SKM-1 (cell line): ENCODE data around the gene TAC1.
"Not testable (repeated sequence)": the region's sequence is repeated elsewhere in the genome, so short reads cannot be mapped to it uniquely, and the experiment has no call there.

ENCODE experiments used
- DNase-seq: peaks from one replicate; lab custom pipeline; 2025; ENCODE audit not compliant: unreplicated experiment; lab: John Stamatoyannopoulos, UW

The TAC1 gene, protein sequence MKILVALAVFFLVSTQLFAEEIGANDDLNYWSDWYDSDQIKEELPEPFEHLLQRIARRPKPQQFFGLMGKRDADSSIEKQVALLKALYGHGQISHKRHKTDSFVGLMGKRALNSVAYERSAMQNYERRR

DNA sequence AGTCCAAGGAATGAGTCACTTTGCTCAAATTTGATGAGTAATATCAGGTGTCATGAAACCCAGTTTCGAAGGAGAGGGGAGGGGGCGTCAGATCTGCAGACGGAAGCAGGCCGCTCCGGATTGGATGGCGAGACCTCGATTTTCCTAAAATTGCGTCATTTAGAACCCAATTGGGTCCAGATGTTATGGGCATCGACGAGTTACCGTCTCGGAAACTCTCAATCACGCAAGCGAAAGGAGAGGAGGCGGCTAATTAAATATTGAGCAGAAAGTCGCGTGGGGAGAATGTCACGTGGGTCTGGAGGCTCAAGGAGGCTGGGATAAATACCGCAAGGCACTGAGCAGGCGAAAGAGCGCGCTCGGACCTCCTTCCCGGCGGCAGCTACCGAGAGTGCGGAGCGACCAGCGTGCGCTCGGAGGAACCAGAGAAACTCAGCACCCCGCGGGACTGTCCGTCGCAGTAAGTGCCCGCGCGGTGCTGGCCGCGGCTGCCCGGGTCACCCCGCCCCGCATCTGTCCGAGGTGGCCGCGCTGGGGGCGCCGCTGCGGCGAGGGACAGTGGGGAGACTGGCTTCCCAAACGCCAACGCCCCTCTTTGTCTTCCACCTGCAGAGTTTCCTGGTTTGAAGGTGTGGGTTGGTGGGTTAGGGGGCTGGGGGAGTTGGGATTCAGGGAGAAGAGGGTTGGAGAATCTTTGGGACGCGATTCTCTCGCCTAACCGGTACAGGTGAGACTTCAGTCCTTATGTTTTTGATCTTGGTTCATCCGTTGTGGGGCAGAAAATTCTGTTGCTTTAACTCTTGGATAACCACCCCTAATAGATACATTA lies at the start of gene TAC1:
Gene TAC1, plus strand, starts transcription at position 351 of the 829 bp plus-strand sequence. CDS start 527 bp downstream, outside the sequence.
- no peak for DNase-seq

DNA sequence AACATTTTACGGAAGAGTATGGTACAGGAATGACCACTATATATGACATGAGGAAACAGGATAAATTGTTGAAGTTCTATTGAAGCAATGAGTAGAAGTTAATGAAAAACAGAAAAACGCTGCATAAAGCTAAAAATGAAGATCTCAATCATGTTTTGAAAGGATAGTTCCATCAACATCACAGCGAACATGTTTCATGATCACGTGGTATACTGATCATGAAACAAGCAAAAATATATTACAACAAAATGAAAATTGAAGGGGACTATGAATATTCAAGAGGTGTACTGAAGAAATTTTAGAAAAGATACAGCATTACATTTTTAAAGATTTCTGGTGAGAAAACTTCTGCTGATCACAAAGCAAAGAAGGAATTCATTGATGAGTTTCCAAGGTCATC lies 45.9 kb upstream of the TAC1 start:
- no peak for DNase-seq

DNA sequence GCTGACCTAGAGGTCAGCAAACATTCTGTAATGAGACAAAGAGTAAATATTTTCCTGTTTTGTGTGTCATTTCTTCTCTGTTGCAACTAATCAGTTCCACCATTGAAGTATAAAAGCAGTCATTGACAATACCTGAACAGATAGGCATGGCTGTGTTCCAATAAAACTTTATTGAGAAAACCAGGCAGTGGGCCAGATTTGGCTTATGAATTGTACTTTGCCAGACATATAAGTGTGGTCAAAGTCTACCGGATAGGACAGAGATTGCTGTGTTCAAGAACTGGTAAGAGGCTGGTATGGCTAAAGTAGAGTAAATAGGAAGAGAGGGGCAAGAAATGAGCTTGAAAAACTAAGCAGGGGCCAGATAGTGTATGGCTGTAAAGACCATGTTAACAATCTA lies 38.3 kb upstream of the TAC1 start:
- DNase-seq: no peak

DNA sequence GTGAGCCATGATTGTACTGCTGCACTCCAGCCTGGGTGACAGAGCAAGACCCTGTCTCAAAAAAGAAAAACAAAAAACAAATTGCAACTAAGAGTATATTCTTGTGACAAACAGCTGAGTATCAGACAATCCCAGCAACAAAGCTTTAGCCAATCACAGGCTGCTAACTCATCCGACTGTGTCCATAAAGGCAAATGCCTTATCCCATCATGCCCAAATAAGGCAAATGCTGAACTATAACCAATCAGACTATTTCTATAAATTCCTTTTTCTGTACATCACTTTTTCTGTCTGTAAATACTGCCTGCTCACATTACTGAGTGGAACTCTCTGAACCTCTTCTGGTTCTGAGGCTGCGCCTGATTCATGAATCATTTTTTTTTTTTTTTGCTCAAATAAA lies 37.5 kb upstream of the TAC1 start:
- no peak for DNase-seq

DNA sequence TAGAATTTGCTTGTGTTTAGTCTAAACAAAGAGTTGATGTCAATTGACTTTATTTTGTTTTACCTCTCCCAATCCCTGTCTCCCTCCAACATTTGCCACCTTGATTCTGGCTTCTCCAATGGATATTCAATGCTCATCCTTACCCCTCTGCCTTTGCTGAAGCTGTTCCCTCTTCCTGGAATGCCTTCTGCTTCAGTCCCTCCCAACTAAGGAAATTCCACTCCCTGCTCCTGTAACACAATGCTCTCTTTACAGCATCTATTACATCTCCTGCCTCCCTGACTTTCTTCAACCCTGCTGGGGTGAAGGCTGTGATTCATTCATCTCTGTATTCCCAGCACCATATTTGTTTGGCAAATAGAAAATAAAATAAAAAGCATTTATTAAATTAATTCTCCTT lies 34.5 kb upstream of the TAC1 start:
- DNase-seq: no peak

DNA sequence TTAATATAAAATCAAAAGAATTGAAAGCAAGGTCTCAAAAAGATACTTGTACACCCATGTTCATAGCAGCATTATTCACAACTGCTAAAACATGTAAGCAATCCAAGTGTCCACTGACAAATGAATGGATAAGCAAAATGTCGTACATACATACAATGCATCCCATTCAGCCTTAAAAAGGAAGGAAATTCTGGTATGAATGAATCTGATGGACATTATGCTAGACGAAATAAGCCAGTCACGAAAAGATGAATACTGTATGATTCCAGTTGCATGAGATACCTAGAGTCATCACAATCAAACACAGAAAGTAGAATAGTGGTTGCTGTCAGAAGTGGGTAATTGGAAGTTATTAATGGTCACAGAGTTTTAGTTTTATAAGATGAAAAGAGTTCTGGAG lies 9.5 kb upstream of the TAC1 start:
- DNase-seq: no peak

DNA sequence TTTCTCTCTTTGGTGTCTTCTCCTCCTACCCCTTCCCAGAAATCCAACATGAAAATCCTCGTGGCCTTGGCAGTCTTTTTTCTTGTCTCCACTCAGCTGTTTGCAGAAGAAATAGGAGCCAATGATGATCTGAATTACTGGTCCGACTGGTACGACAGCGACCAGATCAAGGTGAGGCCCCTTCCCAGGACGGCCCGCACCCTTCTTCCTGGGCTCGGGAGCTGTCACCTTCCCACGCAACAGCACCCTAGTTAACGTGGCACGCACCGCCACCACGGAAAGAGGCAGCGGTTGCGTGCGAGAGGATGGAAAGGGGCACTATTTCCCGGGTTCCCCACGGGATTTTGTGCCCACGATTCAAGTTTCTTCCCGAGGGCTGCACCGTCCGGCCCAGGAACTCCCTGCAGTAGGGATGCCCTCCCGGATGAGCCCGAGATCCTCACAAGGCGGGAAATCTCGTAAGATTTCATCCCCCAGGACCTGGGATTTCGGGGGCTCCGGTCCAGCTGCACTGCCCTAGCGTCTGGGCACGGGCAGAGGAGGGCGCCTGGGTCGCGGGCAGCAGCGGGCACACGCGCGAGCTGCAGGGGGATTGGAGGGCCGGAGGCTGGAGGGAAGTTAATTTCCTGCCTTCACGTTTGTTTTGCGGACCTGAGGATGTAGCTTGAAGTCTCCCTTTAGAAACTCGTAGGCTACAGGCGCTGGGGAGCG lies 834 bp downstream of the TAC1 start:
- no peak for DNase-seq

DNA sequence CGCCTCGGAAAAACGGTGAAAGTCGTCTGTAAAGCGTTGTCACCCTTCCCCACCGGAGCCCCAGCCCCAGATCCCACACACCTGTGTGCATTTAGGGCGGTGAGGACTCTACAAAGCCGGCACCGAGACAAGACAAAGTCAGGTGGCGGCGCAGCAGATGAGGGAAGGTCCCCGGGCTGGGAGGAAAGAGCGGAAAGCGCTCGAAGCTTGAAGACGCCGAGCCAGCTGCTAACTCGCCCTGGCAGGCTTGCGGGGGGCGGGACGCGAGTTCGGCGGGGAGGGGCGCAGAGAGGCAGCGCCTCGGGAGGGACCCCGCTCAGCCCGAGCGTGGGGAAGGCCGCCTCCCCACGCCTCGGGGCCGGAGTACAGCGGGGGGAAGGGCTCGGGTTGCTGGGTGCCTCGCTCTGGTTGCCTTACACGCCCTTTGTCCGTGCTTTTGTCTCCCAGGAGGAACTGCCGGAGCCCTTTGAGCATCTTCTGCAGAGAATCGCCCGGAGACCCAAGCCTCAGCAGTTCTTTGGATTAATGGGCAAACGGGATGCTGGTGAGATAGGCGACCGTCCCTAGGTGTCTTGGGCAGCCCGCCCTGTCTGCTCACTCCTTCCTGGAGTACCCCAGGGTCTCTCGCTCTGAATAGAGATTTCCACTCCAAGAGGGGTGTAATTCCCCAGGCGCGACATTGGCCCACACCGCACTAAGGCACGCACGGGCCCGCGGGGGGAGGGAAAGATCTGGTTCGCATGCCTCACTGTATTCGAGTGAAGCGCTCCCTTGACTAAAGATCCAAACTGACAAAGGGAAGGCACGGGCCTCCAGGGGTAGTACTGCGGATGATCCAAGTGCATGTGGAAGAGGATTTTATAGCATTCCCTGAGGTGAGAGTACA lies 1.6 kb downstream of the TAC1 start:
- no peak for DNase-seq

DNA sequence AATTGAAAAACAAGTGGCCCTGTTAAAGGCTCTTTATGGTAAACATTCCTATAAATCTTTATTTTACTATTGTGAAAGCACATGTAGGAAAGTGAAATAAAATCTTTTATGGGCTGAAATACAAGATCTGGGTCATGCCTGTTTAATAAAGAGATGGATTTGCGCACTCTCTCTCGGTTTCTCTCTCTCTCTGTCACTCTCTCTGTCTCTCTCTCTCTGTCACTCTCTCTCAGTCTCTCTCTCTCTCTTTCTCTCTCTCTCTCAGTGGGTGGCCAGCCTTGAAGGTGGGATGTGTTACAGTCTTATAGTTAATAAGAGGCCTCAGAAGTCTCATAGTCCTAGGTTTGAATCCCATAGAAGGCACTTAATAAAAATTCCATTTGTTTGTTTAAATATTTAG lies 2.4 kb downstream of the TAC1 start:
- DNase-seq: no peak

DNA sequence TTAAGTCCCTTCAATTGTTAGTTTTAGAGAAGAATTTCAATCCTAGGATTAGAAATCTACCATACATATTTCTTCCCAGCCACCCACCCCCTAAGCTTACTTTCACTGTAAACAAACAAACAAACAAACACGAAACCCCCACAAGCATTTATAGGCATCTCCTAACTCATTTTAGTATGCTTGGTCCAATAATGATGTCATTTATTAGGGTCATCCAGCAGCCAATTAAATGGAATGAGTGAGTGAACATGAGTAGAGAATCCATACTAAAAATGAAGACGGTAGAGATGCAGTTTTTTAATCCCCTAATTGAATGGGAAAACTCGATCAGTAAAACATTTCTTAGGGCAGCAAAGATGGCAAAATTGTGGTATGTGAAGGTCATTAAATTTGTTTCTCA lies 3.2 kb downstream of the TAC1 start:
- DNase-seq: no peak

DNA sequence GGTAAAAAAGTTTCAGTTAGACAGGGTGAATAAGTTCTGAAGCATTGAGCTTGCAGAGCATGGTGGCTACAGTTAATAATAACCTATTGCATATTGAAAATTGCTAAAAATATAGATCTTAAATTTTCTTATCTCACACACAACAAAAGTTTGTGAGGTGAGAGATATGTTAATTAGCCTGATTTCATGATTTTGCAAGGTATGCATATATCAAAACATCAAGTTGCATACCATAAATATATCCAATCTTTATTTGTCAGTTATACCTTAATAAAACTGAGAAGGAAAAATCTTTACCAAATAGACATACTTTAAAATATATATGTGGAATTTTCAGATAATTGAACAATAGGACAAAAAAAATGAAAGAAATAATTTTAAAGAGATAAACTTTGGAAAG lies 16.6 kb downstream of the TAC1 start:
- DNase-seq: no peak

DNA sequence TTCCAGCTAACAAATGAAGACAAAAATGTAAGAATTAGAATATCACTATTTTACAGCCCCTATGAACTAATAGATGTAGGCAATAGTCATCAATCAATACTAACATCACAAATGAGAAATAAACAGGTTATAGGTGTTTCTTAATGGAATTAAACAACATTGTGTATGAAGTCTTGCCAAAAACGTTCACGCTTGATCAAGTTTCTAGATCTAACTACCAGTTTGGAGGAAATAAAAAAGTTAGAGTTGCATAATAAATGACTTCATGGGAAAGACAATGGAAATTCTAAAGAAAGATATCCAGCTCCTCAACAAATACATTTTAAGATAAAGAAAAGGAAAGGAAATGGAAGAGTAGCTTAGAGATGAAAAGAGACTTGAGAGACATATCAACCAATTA lies 19.7 kb downstream of the TAC1 start:
- DNase-seq: no peak

DNA sequence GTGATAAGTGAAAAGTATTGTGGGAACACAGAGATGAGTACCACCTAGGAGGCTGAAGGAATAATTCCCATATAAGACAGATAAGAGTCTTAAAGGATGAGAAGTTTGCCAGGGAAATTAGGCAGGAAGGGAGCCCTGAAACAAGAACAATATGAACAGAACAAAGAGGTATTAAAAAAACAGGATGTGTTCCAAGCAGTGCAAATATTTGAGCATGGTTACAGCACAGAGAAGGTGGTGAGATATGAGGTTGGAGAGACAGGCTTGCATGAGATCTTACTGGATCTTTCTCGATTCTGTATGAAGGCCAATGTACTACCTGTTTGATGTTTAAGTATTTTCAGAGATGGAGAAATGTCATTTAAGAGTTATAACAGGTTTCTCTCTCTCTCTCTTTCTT lies 20.3 kb downstream of the TAC1 start:
- DNase-seq: no peak

DNA sequence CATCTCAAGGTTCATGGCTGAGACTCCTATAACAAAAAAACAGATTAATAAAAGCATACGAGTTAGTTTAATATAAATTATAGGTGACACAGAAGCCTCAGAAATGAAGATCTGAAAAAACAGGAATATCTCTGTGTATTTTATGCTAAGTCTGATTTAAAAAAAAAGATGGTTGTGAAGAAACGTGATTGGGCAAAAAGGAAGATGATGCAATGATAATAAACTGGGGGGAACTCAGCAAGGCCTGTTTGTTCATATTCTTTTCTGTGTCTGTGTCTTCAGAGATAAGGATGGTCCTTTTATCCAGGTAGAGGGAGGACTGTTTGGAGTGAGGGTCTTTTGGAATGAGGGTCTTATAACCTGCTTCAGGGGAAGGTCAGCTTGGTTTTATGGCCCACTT lies 25.9 kb downstream of the TAC1 start:
- DNase-seq: no peak

DNA sequence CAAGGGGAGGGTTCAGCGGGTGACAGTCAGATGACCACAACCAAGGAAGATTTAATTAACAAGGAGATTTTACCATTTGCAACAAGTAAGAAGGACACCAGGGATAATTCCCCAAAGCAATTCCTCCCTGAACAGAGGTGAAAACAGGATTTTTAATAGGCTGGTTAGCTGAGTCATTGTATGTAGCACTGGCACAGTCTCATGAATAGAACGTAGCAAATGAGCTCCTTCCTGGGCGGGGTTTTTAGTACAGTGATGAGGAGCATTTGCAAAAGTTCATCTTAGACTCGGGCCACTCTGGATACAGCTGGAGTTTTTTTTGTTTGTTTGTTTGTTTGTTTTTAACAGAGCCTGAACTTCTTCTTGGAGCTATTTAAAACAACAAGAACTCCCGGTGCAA lies 39.0 kb downstream of the TAC1 start:
- DNase-seq: no peak

DNA sequence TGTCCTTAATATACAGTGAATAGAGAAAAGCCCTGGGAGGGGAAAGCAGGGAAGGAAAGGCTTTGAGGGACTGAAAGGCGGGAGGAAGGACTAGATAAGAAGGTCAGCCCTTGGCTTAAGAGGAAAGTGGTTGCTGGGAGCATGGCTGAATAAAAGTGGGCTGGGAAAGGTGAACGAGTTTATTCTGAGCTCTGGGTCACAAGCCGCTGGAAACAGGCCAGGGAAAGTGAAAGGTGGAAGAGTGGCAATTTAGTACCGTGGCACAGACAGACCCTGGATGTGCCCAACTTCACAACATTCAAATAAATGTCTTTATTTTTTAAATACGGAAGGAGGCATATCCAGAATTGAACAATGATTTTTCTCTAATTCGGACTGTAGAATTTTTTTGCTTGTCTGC lies 39.7 kb downstream of the TAC1 start:
- no peak for DNase-seq

DNA sequence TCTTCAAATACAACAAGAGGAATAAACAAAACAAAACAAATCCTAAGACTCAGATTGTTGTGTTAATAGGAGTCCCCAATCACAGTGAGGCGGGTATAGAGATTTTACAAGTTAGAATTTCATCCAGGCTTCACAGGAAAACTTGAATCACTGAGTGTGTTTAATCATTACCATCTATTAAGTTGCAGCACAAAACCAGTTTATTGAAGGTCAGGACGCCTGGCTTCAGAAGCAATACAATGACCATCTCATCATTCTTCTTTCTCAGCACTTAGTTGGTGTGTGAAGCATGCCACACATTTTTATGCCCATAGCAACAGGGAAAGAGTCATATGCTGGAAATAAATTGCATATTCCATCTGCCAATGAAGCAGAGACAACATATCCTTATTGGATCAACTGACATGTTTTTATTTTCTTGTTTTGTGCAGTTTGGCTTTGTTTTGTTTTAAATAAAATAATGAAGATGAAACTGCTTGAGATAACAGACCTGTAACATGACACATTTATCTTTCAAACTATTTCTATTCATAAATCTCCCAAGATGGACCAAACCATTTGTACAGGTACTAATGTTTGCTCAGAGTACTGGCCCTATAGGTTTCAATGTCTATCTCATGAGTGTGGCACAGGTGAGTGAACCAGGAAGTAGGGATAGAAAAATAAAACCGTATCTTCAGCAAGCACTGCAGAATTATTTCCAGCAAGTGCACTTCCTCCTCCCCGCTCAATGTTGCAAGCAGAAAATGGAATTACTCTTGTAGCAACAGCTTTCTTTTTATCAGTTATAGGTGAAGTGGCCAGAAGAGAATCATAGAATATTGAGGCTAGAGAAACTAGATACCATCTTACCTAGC lies 40.4 kb downstream of the TAC1 start:
- DNase-seq: no peak

DNA sequence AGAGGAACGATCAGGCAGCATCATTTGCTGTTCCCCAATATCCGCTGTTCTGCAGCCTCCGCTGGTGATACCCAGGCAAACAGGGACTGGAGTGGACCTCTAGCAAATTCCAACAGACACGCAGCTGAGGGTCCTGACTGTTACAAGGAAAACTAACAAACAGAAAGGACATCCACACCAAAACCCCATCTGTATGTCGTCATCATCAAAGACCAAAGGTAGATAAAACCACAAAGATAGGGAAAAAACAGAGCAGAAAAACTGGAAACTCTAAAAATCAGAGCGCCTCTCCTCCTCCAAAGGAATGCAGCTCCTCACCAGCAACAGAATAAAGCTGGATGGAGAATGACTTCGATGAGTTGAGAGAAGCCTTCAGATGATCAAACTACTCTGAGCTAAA lies 54.5 kb downstream of the TAC1 start:
- not testable (repeated sequence) for DNase-seq
